K562 treated with DMSO at 1 percent for 12 hours (cell line): ENCODE results near the gene ABHD14A. TPM values are rescaled to one million over a fixed set of nuclear protein-coding genes. Genes with fewer than 3 reads are reported as not detected.

Source experiments
- total RNA-seq: library from RNA; unstranded; fragments of 300-600 nt; gene quantifications from 2 replicates; pipeline ENCODE4 v1.2.3, GENCODE V29; 2022; ENCODE audit not compliant: insufficient read depth

ABHD14A gene
- total RNA-seq: 18.7 and 22.9 TPM in 2 replicates

GRCh38 chr3:51974963-51975851 is at the start of gene ABHD14A:
TSS of gene ABHD14A (plus strand) at chr3:51975064. CDS start at chr3:51975136, 72 bp downstream.

GRCh38 chr3:51941798-51942602 is 32.9 kb upstream of the ABHD14A start, which contains the start of the genes PARP3 and RRP9:
TSS of gene PARP3 (plus strand) at chr3:51942363. CDS start at chr3:51943356, 993 bp downstream.
TSS of gene RRP9 (minus strand) at chr3:51941904. CDS start at chr3:51941867, 37 bp downstream.

GRCh38 chr3:51955175-51955892 is 19.5 kb upstream of the ABHD14A start, which contains the start of gene GPR62:
TSS of gene GPR62 (plus strand) at chr3:51955381. CDS start at chr3:51955653, 272 bp downstream.

GRCh38 chr3:51967384-51968169 is 7.3 kb upstream of the ABHD14A start, which contains the start of gene PCBP4:
TSS of gene PCBP4 (minus strand) at chr3:51967454. CDS start at chr3:51961240, 6,214 bp downstream.

GRCh38 chr3:51982838-51983577 is 8.1 kb downstream of the ABHD14A start, which contains the start of gene ACY1:
TSS of gene ACY1 (plus strand) at chr3:51983535. CDS start at chr3:51984065, 530 bp downstream.

GRCh38 chr3:51995346-51996163 is 20.7 kb downstream of the ABHD14A start, which contains the start of gene RPL29:
TSS of gene RPL29 (minus strand) at chr3:51995895. CDS start at chr3:51995461, 434 bp downstream.

Other genes starting within 250 kb of the ABHD14A start
- not detected in 2 replicates for gene IQCF6, start 195.8 kb upstream of the ABHD14A start, total RNA-seq
- not detected in 2 replicates for gene IQCF2, start 113.4 kb upstream of the ABHD14A start, total RNA-seq
- gene IQCF5, start 99.5 kb upstream of the ABHD14A start, total RNA-seq: not detected in 2 replicates
- not detected in 2 replicates for gene IQCF1, start 71.7 kb upstream of the ABHD14A start, total RNA-seq
- 13.1 and 22.7 TPM in 2 replicates for gene RRP9, start 33.2 kb upstream of the ABHD14A start, total RNA-seq
- gene PARP3, start 32.7 kb upstream of the ABHD14A start, total RNA-seq: 2.6 and 5.7 TPM in 2 replicates
- not detected in 2 replicates for gene GPR62, start 19.7 kb upstream of the ABHD14A start, total RNA-seq
- 10.2 and 14.6 TPM in 2 replicates for gene PCBP4, start 7.6 kb upstream of the ABHD14A start, total RNA-seq
- gene ABHD14B, start 1.0 kb upstream of the ABHD14A start, total RNA-seq: 44.1 and 66.9 TPM in 2 replicates
- gene ACY1, start 8.5 kb downstream of the ABHD14A start, total RNA-seq: 37.6 and 46.6 TPM in 2 replicates
- 2,362 and 2,887 TPM in 2 replicates for gene RPL29, start 20.8 kb downstream of the ABHD14A start, total RNA-seq
- gene DUSP7, start 81.5 kb downstream of the ABHD14A start, total RNA-seq: 3.5 and 8.1 TPM in 2 replicates
- 22.4 and 25.5 TPM in 2 replicates for gene POC1A, start 179.4 kb downstream of the ABHD14A start, total RNA-seq
- 34.1 and 73.7 TPM in 2 replicates for gene ALAS1, start 223.1 kb downstream of the ABHD14A start, total RNA-seq